H9 (cell line): ENCODE results near the gene P4HA3. TPM values are rescaled to one million over a fixed set of nuclear protein-coding genes. Genes with fewer than 3 reads are reported as not detected.

Source experiments
- DNase-seq: peaks from one replicate; pipeline ENCODE4 v3.0.0-alpha.2; 2017
- H2AFZ ChIP-seq: one replicate; pipeline ENCODE4 v1.6.1; 2013; ENCODE audit warnings: mild to moderate bottlenecking, low read length, control low read depth, moderate library complexity
- H2AK5ac ChIP-seq: 2 replicates; pipeline ENCODE4 v1.6.1; 2013; ENCODE audit warnings: low read length, control low read depth, mixed read lengths; ENCODE audit not compliant: insufficient read length
- H2BK120ac ChIP-seq: one replicate; pipeline ENCODE4 v1.6.1; 2013; ENCODE audit warnings: low read depth, mild to moderate bottlenecking, low read length, control low read depth, inconsistent platforms; ENCODE audit not compliant: poor library complexity, severe bottlenecking
- H2BK12ac ChIP-seq: 2 replicates; pipeline ENCODE4 v1.6.1; 2013; ENCODE audit warnings: low read length, control low read depth, mixed read lengths, low read depth; ENCODE audit not compliant: insufficient read length
- H2BK15ac ChIP-seq: 2 replicates; pipeline ENCODE4 v1.6.1; 2013; ENCODE audit warnings: low read depth, low read length, control low read depth
- H2BK20ac ChIP-seq: one replicate; pipeline ENCODE4 v1.6.1; 2013; ENCODE audit warnings: low read depth, mild to moderate bottlenecking, low read length, control low read depth, inconsistent platforms; ENCODE audit not compliant: poor library complexity, severe bottlenecking
- H2BK5ac ChIP-seq: 2 replicates; pipeline ENCODE4 v1.6.1; 2013; ENCODE audit warnings: low read length, control low read depth, mixed read lengths; ENCODE audit not compliant: insufficient read length
- H3K14ac ChIP-seq: 2 replicates; pipeline ENCODE4 v1.6.1; 2013; ENCODE audit warnings: low read length, control low read depth; ENCODE audit not compliant: insufficient read depth
- H3K18ac ChIP-seq: 2 replicates; pipeline ENCODE4 v1.6.1; 2013; ENCODE audit warnings: low read depth, mild to moderate bottlenecking, mixed read lengths, low read length, control low read depth; ENCODE audit not compliant: insufficient read length
- H3K23ac ChIP-seq: 2 replicates; pipeline ENCODE4 v1.6.1; 2013; ENCODE audit warnings: low read length, control low read depth, mixed read lengths, low read depth; ENCODE audit not compliant: insufficient read length
- H3K23me2 ChIP-seq: 2 replicates; pipeline ENCODE4 v1.6.1; 2013; ENCODE audit warnings: low read depth, mild to moderate bottlenecking, mixed read lengths, low read length, control low read depth; ENCODE audit not compliant: insufficient read length, poor library complexity, severe bottlenecking
- H3K27ac ChIP-seq: 2 replicates; pipeline ENCODE4 v1.5.1; 2013; ENCODE audit warnings: low read length, control low read depth, mixed read lengths, low read depth; ENCODE audit not compliant: insufficient read length
- H3K27me3 ChIP-seq: 2 replicates; pipeline ENCODE4 v1.6.1; 2013; ENCODE audit warnings: low read length, control low read depth, inconsistent platforms; ENCODE audit not compliant: insufficient read depth
- H3K4ac ChIP-seq: 2 replicates; pipeline ENCODE4 v1.6.1; 2013; ENCODE audit warnings: low read depth, mild to moderate bottlenecking, control low read depth, inconsistent platforms, low read length, moderate library complexity
- H3K4me1 ChIP-seq: 2 replicates; pipeline ENCODE4 v1.6.1; 2013; ENCODE audit warnings: low read length, control low read depth, inconsistent platforms; ENCODE audit not compliant: insufficient read depth
- H3K4me2 ChIP-seq: 2 replicates; pipeline ENCODE4 v1.6.1; 2013; ENCODE audit warnings: low read length, control low read depth, mixed read lengths; ENCODE audit not compliant: insufficient read length, insufficient read depth
- H3K56ac ChIP-seq: 2 replicates; pipeline ENCODE4 v1.6.1; 2013; ENCODE audit warnings: low read depth, mild to moderate bottlenecking, mixed read lengths, low read length, control low read depth; ENCODE audit not compliant: insufficient read length
- H3K79me1 ChIP-seq: 2 replicates; pipeline ENCODE4 v1.6.1; 2013; ENCODE audit warnings: low read depth, mild to moderate bottlenecking, moderate library complexity, low read length, control low read depth, inconsistent platforms; ENCODE audit not compliant: insufficient read depth, poor library complexity, severe bottlenecking
- H3K79me2 ChIP-seq: 2 replicates; pipeline ENCODE4 v1.6.1; 2013; ENCODE audit warnings: low read length, control low read depth, inconsistent platforms; ENCODE audit not compliant: insufficient read depth
- H3K9ac ChIP-seq: 2 replicates; pipeline ENCODE4 v1.6.1; 2013; ENCODE audit warnings: low read length, control low read depth, mixed read lengths; ENCODE audit not compliant: insufficient read length; ENCODE audit errors: extremely low read depth
- H3K9me3 ChIP-seq: one replicate; pipeline ENCODE4 v1.6.1; 2013; ENCODE audit warnings: low read depth, low read length, inconsistent platforms; ENCODE audit not compliant: control insufficient read depth
- H3T11ph ChIP-seq: one replicate; pipeline ENCODE4 v1.6.1; 2013; ENCODE audit warnings: mild to moderate bottlenecking, low read length, control low read depth, inconsistent platforms
- H4K20me1 ChIP-seq: one replicate; pipeline ENCODE4 v1.6.1; 2013; ENCODE audit not compliant: control insufficient read depth, insufficient read length, insufficient read depth
- H4K5ac ChIP-seq: 2 replicates; pipeline ENCODE4 v1.6.1; 2013; ENCODE audit warnings: low read depth, mild to moderate bottlenecking, mixed read lengths, low read length, control low read depth; ENCODE audit not compliant: insufficient read length
- H4K8ac ChIP-seq: replicated peaks from 2 replicates; pipeline ENCODE4 v1.6.1; 2013; ENCODE audit warnings: low read length, control low read depth, mixed read lengths, low read depth; ENCODE audit not compliant: insufficient read length
- H4K91ac ChIP-seq: 2 replicates; pipeline ENCODE4 v1.6.1; 2013; ENCODE audit warnings: low read depth, mild to moderate bottlenecking, moderate library complexity, mixed read lengths, low read length, control low read depth; ENCODE audit not compliant: insufficient read length
- H3K27ac Mint-ChIP-seq, 3 experiments: 2 replicates in 2 of 3; 3 replicates in 1 of 3; pipeline ENCODE4 v1.8.0; 2020 to 2021; ENCODE audit warnings: mixed read lengths in 3 of 3, mild to moderate bottlenecking in 1 of 3, moderate library complexity in 1 of 3
- H3K27me3 Mint-ChIP-seq: 2 replicates; pipeline ENCODE4 v1.8.0; 2021; ENCODE audit warnings: low read depth, mild to moderate bottlenecking, moderate library complexity, mixed read lengths
- H3K36me3 Mint-ChIP-seq, 3 experiments: 2 replicates in 2 of 3; 3 replicates in 1 of 3; pipeline ENCODE4 v1.8.0; 2020 to 2021; ENCODE audit warnings: low read depth in 3 of 3, mixed read lengths in 3 of 3; ENCODE audit not compliant: insufficient read depth in 1 of 3
- H3K4me1 Mint-ChIP-seq, 2 experiments: 2 replicates each; pipeline ENCODE4 v1.8.0; 2020; ENCODE audit warnings: mixed read lengths in 2 of 2
- H3K4me3 Mint-ChIP-seq, 2 experiments: 2 replicates in 1 of 2; 3 replicates in 1 of 2; pipeline ENCODE4 v1.8.0; 2020 to 2021; ENCODE audit warnings: mild to moderate bottlenecking in 2 of 2, mixed read lengths in 2 of 2, moderate library complexity in 1 of 2
- H3K9me3 Mint-ChIP-seq, 2 experiments: 2 replicates in 1 of 2; 3 replicates in 1 of 2; pipeline ENCODE4 v1.8.0; 2020; ENCODE audit warnings: mild to moderate bottlenecking in 2 of 2, mixed read lengths in 2 of 2, moderate library complexity in 1 of 2
- CTCF ChIP-seq: fragments of 200-600 bp; sonication (generic); conservative IDR thresholded peaks from 3 replicates; pipeline ENCODE4 v1.8.0; 2021; ENCODE audit warnings: antibody characterized with exemption, mild to moderate bottlenecking
- WGBS: extraction: QIAGEN DNeasy Blood & Tissue Kit; methylation state at CpG from one replicate; pipeline ENCODE4 v1.1.7; 2013; ENCODE audit warnings: missing lambda C conversion rate, low lambda C conversion rate, mixed read lengths; ENCODE audit not compliant: insufficient read length; ENCODE audit errors: extremely low coverage; 5-methylcytosine and 5-hydroxymethylcytosine counted together
- total RNA-seq: library from RNA; stranded (reverse); gene quantifications from 2 replicates; pipeline ENCODE4 v1.2.1, GENCODE V29; 2021

P4HA3 gene
- total RNA-seq, 1 experiment from 2014 or later, result not detected

GRCh38 chr11:74248469-74248868 lies 63.0 kb downstream of the P4HA3 start:
- Histone ChIP-seq H3K23ac (no peak overlapping the region), H2BK15ac (no peak overlapping the region), H4K91ac (no peak overlapping the region), H3K9ac (no peak overlapping the region), H3K4ac (no peak overlapping the region), H3K56ac (no peak overlapping the region), H3K4me1 (no peaks in the 10 kb centered on the region), H3K27ac (no peak overlapping the region), H3K4me2 (no peak overlapping the region), H3K79me2 (no peaks in the 10 kb centered on the region), H2BK5ac (no peak overlapping the region), H3K23me2 (no peaks in the 10 kb centered on the region), H4K5ac (no peak overlapping the region), H3K14ac (no peak overlapping the region), H4K20me1 (no peaks in the 10 kb centered on the region), H2AK5ac (no peak overlapping the region), H2BK20ac (no peak overlapping the region), H2BK120ac (no peak overlapping the region), H2BK12ac (no peak overlapping the region), H3K27me3 (no peaks in the 10 kb centered on the region), H3K9me3 (no peaks in the 10 kb centered on the region), H4K8ac (no peak overlapping the region), H3T11ph (no peak overlapping the region), H2AFZ (no peak overlapping the region), H3K18ac (no peak overlapping the region), H3K79me1 (no peaks in the 10 kb centered on the region)
- no CpG with 5 or more reads among the region's 1 CpG for WGBS
- DNase-seq, result no peak
- no peak for TF ChIP-seq CTCF
- Mint-ChIP-seq H3K9me3 (no peaks in the 10 kb centered on the region), H3K27me3 (0 out of 2 replicates have a peak, but pooled peaks cover 2% of the 10 kb centered on the region), H3K4me1 (peaks cover 11 to 12% of the 10 kb centered on the region in 2 experiments), H3K27ac (no peak overlapping the region), H3K4me3 (no peak overlapping the region), H3K36me3 (peaks cover 9 to 53% (median 31%) of the 10 kb centered on the region in 3 experiments; a peak in 6 of 7 replicates)
